Measurements from ENCODE around the gene LCN2. TPM values are rescaled to one million over a fixed set of nuclear protein-coding genes. Genes with fewer than 3 reads are reported as not detected.

LCN2 gene
- polyA plus RNA-seq, 10 donors, result 0.16 to 1.3 (median 0.68) TPM

DNA sequence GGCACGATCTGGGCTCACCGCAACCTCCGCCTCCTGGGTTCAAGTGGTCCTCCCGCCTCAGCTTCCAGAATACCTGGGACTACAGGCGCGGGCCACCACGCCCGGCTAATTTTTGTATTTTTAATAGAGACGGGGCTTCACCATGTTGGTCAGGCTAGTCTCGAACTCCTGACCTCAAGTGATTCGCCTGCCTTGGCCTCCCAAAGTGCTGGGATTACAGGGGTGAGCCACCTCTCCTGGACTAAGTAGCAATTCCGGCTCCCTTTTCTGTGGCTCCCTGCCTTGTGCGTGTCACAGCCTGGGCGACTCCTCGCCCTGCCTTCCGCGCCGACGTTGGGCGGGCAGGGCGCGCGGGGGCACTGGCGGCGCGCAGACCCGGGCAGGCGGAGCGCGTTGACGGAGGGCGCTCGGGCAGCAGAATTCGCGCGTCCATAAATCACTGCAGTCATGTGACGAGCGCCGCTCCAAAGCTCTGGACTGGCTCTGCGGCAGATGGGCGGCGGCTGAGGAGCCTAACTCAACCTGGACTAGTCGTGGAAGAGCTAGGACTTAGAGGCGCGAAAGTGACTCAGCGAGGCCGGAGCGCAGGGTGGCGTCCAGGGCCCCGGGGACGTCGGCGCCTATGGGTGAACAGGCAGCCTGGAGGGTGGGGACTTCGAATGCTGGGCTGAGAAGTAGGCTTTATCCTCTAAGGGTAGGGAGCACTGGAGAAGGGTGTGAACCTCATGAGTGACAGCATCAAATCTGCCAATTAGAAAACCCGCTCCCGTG lies 43.5 kb downstream of the LCN2 start:
- peak; percentile 83 to 90 (median 84) for DNase-seq

- no peak for DNase-seq
Observed at GRCh38 chr9:128193469-128194096, 44.3 kb downstream of the LCN2 start.

DNA sequence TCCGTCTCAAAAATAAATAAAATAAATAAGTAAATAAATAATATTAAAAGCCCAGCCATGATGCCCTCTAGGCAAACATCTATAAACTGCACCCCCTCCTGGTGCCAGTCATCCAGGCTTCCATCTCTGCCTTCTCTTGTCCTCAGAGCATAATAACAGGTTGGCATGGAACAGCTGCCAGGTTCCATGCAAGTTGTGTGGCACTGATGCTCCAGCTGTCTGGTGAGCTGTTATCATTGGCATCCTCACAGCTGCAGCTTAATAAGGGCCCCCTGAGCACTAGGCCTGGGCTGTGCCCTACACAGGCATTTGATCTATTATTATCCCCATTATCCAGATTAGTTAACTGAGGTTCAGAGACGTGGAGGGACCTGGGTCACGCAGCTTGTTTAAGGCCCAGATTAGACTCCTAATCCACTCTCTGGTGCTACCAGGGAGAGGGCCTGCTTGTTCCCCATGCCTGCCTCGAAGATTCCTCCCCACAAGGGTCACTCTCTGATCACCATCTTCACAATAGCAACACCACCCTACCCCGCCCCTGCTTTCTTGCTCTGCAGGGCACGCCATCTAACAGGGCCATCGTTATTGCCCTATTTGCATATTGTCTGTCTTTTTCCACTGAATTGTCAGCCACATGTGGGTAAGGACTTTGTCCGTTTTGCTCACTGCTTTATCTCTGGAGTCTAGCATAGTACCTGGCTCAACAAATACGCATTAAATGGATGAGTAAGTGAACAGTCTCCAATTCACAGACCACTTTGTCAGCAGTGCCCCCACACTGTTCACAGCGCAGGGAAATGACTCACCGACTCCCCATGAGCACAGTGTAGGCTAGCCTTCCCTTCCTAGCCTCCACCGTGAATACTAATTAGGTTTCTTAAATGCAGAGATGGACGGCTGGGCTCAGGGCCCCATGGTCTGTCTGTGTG lies 52.5 kb downstream of the LCN2 start:
- DNase-seq, result no peak

DNA sequence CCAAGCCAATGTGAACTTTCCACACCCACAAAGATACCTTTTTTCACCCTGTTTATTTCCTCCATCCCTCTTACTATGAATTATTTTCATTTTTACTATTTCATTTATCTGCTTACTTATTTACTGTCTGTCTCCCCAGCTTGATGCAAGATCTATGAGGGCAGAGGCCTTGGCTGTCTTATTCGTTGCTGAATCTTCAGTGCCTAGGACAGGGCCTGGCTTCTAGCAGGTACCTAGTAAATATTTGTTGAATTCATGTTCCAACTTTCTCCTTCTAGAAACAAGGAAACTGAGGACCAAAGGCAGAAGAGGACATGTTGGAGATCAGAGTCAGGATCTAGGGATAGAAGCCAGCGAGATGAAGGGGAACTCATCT lies 53.4 kb downstream of the LCN2 start:
- DNase-seq, result no peak

Other genes starting within 250 kb of the LCN2 start
- 10 to 100 TPM; 40.4 to 58.5 (median 46.6) TPM for gene ST6GALNAC6, start 249.8 kb upstream of the LCN2 start, polyA plus RNA-seq (ENCODE audit: insufficient read length in 10 of 10)
- 10 to 100 TPM; 24.8 to 41.2 (median 29.6) TPM for gene ST6GALNAC4, start 232.4 kb upstream of the LCN2 start, polyA plus RNA-seq (ENCODE audit: insufficient read length in 10 of 10)
- 1 to 10 TPM; 1.3 to 5.7 (median 2.1) TPM for gene PIP5KL1, start 218.7 kb upstream of the LCN2 start, polyA plus RNA-seq (ENCODE audit: insufficient read length in 10 of 10)
- 10 to 100 TPM; 15.7 to 25.3 (median 22.5) TPM for gene DPM2, start 211.6 kb upstream of the LCN2 start, polyA plus RNA-seq (ENCODE audit: insufficient read length in 10 of 10)
- 10 to 100 TPM; 15.4 to 27.3 (median 17.4) TPM for gene EEIG1, start 168.5 kb upstream of the LCN2 start, polyA plus RNA-seq (ENCODE audit: insufficient read length in 10 of 10)
- 1 to 10 TPM; 6.3 to 9.2 (median 8.0) TPM for gene NAIF1, start 82.1 kb upstream of the LCN2 start, polyA plus RNA-seq (ENCODE audit: insufficient read length in 10 of 10)
- 10 to 100 TPM in 9 of 10 donors, 1 to 10 TPM in 1; 9.6 to 16.2 (median 12.0) TPM for gene SLC25A25, start 81.2 kb upstream of the LCN2 start, polyA plus RNA-seq (ENCODE audit: insufficient read length in 10 of 10)
- 10 to 100 TPM; 28.2 to 40.0 (median 36.1) TPM for gene PTGES2, start 21.7 kb upstream of the LCN2 start, polyA plus RNA-seq (ENCODE audit: insufficient read length in 10 of 10)
- 10 to 100 TPM; 19.9 to 33.8 (median 26.3) TPM for gene BBLN, start 10.8 kb downstream of the LCN2 start, polyA plus RNA-seq (ENCODE audit: insufficient read length in 10 of 10)
- gene CIZ1, start 42.1 kb downstream of the LCN2 start, polyA plus RNA-seq (ENCODE audit: insufficient read length in 10 of 10), result 100 to 1,000 TPM in 4 of 10 donors, 10 to 100 TPM in 6; 84.8 to 128 (median 99.1) TPM
- gene DNM1, start 53.9 kb downstream of the LCN2 start, polyA plus RNA-seq (ENCODE audit: insufficient read length in 10 of 10), result 100 to 1,000 TPM in 1 of 10 donors, 10 to 100 TPM in 9; 32.0 to 119 (median 52.2) TPM
- gene GOLGA2, start 126.6 kb downstream of the LCN2 start, polyA plus RNA-seq (ENCODE audit: insufficient read length in 10 of 10), result 100 to 1,000 TPM in 1 of 10 donors, 10 to 100 TPM in 9; 76.3 to 111 (median 90.5) TPM
- gene SWI5, start 126.8 kb downstream of the LCN2 start, polyA plus RNA-seq (ENCODE audit: insufficient read length in 10 of 10), result 10 to 100 TPM; 17.9 to 26.9 (median 23.6) TPM
- 10 to 100 TPM; 18.3 to 25.7 (median 21.9) TPM for gene TRUB2, start 173.0 kb downstream of the LCN2 start, polyA plus RNA-seq (ENCODE audit: insufficient read length in 10 of 10)
- 10 to 100 TPM; 18.6 to 39.2 (median 27.4) TPM for gene COQ4, start 173.4 kb downstream of the LCN2 start, polyA plus RNA-seq (ENCODE audit: insufficient read length in 10 of 10)
- 10 to 100 TPM in 5 of 10 donors, 1 to 10 TPM in 5; 7.8 to 13.4 (median 10.7) TPM for gene SLC27A4, start 191.1 kb downstream of the LCN2 start, polyA plus RNA-seq (ENCODE audit: insufficient read length in 10 of 10)
- 10 to 100 TPM; 47.6 to 72.9 (median 63.7) TPM for gene URM1, start 221.9 kb downstream of the LCN2 start, polyA plus RNA-seq (ENCODE audit: insufficient read length in 10 of 10)